DOHH2 (cell line): ENCODE data around the gene TMEM243.
A peak's percentile ranks its signal among the peaks of the same experiment; 100 is the strongest.

ENCODE experiments used
- H3F3A ChIP-seq: fragments of 200-600 bp; sonication (generic), shearing (Covaris generic); 2 replicates; pipeline ENCODE4 v1.6.0; 2016; ENCODE audit warnings: antibody characterized with exemption, mild to moderate bottlenecking; ENCODE audit not compliant: control insufficient read depth, insufficient read depth
- H3K27ac ChIP-seq: fragments of 200-600 bp; sonication (generic); 2 replicates; pipeline ENCODE4 v1.5.1; 2014; ENCODE audit warnings: low read depth, mild to moderate bottlenecking, low read length, moderate library complexity
- H3K27me3 ChIP-seq: fragments of 200-600 bp; sonication (generic); 2 replicates; pipeline ENCODE4 v1.6.1; 2014; ENCODE audit warnings: mild to moderate bottlenecking, low read length, mixed read lengths; ENCODE audit not compliant: control insufficient read depth
- H3K36me3 ChIP-seq: fragments of 200-600 bp; sonication (generic); 2 replicates; pipeline ENCODE4 v1.6.1; 2014; ENCODE audit warnings: mild to moderate bottlenecking, low read length, moderate library complexity, mixed read lengths; ENCODE audit not compliant: control insufficient read depth
- H3K4me1 ChIP-seq: fragments of 200-600 bp; sonication (generic); 2 replicates; pipeline ENCODE4 v1.6.1; 2014; ENCODE audit warnings: mild to moderate bottlenecking, low read length, mixed read lengths; ENCODE audit not compliant: control insufficient read depth
- H3K4me2 ChIP-seq: fragments of 200-600 bp; sonication (generic); 2 replicates; pipeline ENCODE4 v1.6.0; 2014; ENCODE audit warnings: mild to moderate bottlenecking, low read length, moderate library complexity
- H3K4me3 ChIP-seq: fragments of 200-600 bp; sonication (generic); 2 replicates; pipeline ENCODE4 v1.5.1; 2014; ENCODE audit warnings: mild to moderate bottlenecking, low read length, mixed read lengths
- H3K79me2 ChIP-seq: fragments of 200-600 bp; sonication (generic); 2 replicates; pipeline ENCODE4 v1.6.1; 2014; ENCODE audit warnings: mild to moderate bottlenecking, low read length, mixed read lengths; ENCODE audit not compliant: control insufficient read depth
- H3K9me2 ChIP-seq: fragments of 200-600 bp; sonication (generic); replicated peaks from 2 replicates; pipeline ENCODE4 v1.6.1; 2014; ENCODE audit warnings: mild to moderate bottlenecking, low read length, mixed read lengths; ENCODE audit not compliant: control insufficient read depth
- H3K9me3 ChIP-seq: fragments of 200-600 bp; sonication (generic); 2 replicates; pipeline ENCODE4 v1.6.1; 2014; ENCODE audit warnings: antibody characterized with exemption, low read length, mixed read lengths; ENCODE audit not compliant: control insufficient read depth, insufficient read depth
- H4K20me1 ChIP-seq: fragments of 200-600 bp; sonication (generic); 2 replicates; pipeline ENCODE4 v1.6.0; 2014; ENCODE audit warnings: low read depth, mild to moderate bottlenecking, antibody characterized with exemption, low read length, moderate library complexity; ENCODE audit not compliant: control insufficient read depth, insufficient read depth
- EZH2phosphoT487 ChIP-seq: fragments of 200-600 bp; sonication (generic); IDR thresholded peaks from 2 replicates; pipeline ENCODE4 v1.6.1; 2017; ENCODE audit warnings: borderline replicate concordance, mild to moderate bottlenecking, antibody characterized with exemption, low read length, moderate library complexity, mixed read lengths
- TF ChIP-seq, protein P1 (sequence below): fragments of 200-600 bp; sonication (generic); IDR thresholded peaks from one replicate; pipeline ENCODE4 v1.5.1; 2014; ENCODE audit warnings: antibody characterized with exemption, mild to moderate bottlenecking, low read depth, low read length; ENCODE audit not compliant: poor library complexity, severe bottlenecking

The TMEM243 gene

DNA sequence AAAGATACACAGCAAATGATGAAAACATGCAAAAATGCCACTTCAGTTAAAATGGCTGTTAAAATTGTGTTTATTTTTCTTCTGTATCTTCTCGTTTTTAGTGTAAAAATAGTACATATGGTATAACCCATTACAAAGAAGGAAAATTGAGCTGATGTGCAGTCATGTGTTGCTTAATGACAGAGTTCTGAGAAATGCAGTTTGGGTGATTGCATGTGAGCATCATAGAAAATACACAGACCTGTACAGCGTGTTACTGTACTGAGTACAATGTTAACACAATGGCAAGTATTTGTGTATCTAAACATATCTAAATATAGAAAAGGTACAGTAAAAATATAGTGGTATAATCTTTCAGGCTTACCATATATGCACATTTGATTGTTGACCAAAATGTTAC lies 60.0 kb downstream of the TMEM243 start:
- TF ChIP-seq, protein P1, sequence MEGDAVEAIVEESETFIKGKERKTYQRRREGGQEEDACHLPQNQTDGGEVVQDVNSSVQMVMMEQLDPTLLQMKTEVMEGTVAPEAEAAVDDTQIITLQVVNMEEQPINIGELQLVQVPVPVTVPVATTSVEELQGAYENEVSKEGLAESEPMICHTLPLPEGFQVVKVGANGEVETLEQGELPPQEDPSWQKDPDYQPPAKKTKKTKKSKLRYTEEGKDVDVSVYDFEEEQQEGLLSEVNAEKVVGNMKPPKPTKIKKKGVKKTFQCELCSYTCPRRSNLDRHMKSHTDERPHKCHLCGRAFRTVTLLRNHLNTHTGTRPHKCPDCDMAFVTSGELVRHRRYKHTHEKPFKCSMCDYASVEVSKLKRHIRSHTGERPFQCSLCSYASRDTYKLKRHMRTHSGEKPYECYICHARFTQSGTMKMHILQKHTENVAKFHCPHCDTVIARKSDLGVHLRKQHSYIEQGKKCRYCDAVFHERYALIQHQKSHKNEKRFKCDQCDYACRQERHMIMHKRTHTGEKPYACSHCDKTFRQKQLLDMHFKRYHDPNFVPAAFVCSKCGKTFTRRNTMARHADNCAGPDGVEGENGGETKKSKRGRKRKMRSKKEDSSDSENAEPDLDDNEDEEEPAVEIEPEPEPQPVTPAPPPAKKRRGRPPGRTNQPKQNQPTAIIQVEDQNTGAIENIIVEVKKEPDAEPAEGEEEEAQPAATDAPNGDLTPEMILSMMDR: no peak
- no peak for TF ChIP-seq EZH2phosphoT487
- Histone ChIP-seq H3K79me2 (peaks cover 88% of the 10 kb centered on the region), H3K36me3 (peaks cover 94% of the 10 kb centered on the region), H4K20me1 (peaks cover 46% of the 10 kb centered on the region), H3K4me2 (0 out of 2 replicates have a peak overlapping the region, but pooled peaks have one; percentile 63), H3K27ac (no peak overlapping the region), H3K27me3 (no peaks in the 10 kb centered on the region), H3K4me3 (no peak overlapping the region), H3K9me3 (no peaks in the 10 kb centered on the region), H3K9me2 (no peaks in the 10 kb centered on the region), H3K4me1 (peaks cover 53% of the 10 kb centered on the region), H3F3A (peaks cover 21% of the 10 kb centered on the region)

DNA sequence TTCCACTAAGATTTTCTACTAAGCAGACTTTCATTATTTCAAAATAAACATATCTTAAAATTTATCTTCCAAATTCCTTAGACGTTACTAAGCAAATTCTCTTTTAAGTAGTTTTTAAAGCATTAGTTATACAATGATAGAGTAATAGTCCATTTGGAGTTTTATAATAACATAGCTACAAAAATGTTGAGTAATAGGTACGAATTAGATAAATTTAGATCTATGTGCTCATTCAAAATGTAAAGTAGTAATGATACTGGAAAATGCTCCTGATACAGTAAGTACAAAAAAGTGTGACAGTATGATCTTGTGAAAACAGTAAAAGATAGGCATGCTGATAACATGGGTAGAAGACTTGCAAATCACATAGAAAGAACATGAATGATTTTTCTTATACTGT lies 62.8 kb downstream of the TMEM243 start:
- H3K9me2 ChIP-seq: no peaks in the 10 kb centered on the region
- peak overlapping the region; percentile 84 for H3K4me3 ChIP-seq
- no peaks in the 10 kb centered on the region for H3K9me3 ChIP-seq
- peak overlapping the region; percentile 84 for H3K27ac ChIP-seq
- peaks cover 99% of the 10 kb centered on the region for H3K79me2 ChIP-seq
- peaks cover 55% of the 10 kb centered on the region for H4K20me1 ChIP-seq
- no peaks in the 10 kb centered on the region for H3K27me3 ChIP-seq
- peak overlapping the region; percentile 63 for H3K4me2 ChIP-seq
- H3K36me3 ChIP-seq: peaks cover 88% of the 10 kb centered on the region
- TF ChIP-seq, protein P1: no peak
- TF ChIP-seq EZH2phosphoT487: no peak
- H3F3A ChIP-seq: peaks cover 28% of the 10 kb centered on the region
- H3K4me1 ChIP-seq: peaks cover 60% of the 10 kb centered on the region

DNA sequence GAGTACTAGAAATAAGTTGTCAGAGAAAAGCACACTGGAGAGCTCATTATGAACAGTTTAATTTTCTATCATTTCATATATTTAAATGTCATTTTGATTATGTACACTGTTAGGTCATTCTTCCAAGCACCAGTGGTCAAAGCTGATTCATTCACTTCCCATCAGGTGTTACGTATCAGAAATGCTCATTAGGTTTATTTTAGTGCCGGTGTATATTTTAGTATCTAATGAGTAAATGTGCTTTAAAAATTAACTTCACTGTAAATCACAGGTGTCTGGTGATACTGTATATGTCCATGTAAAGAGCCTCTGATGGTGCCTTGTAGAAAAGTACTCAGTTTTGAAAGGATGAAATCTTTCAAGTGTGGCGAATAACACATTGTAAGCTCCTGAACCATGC lies 63.7 kb downstream of the TMEM243 start:
- no peaks in the 10 kb centered on the region for H3K27me3 ChIP-seq
- no peaks in the 10 kb centered on the region for H3K9me3 ChIP-seq
- H3K27ac ChIP-seq: peak overlapping the region; percentile 84
- H3F3A ChIP-seq: peaks cover 28% of the 10 kb centered on the region
- peaks cover 67% of the 10 kb centered on the region for H3K4me1 ChIP-seq
- H3K36me3 ChIP-seq: peaks cover 80% of the 10 kb centered on the region
- H3K4me2 ChIP-seq: peak overlapping the region; percentile 63
- H4K20me1 ChIP-seq: peaks cover 55% of the 10 kb centered on the region
- peak overlapping the region; percentile 84 for H3K4me3 ChIP-seq
- peaks cover 97% of the 10 kb centered on the region for H3K79me2 ChIP-seq
- H3K9me2 ChIP-seq: no peaks in the 10 kb centered on the region
- no peak for TF ChIP-seq EZH2phosphoT487
- TF ChIP-seq, protein P1: no peak

DNA sequence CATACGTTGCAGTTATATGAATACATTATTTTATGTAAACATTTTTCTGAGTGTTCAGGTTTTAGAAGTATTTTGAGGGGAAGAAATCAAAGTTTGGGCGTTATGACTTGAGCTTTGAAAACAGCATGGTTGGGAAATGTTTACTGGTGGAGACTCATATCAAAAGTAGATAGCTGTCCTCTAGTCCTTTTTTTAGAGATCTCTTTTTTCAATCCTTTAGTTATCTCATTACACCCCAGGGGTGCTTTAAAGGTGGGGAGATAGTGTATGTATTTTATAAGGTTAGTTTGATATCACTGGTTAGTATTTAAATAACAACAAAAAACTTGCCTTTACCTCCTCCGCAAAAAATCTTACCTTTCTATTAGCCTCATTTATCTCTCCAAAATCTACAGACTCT lies 65.0 kb downstream of the TMEM243 start:
- Histone ChIP-seq H3K4me2 (peak overlapping the region; percentile 63), H3K9me3 (no peaks in the 10 kb centered on the region), H3F3A (peaks cover 33% of the 10 kb centered on the region), H3K36me3 (peaks cover 70% of the 10 kb centered on the region), H3K27ac (peak overlapping the region; percentile 84), H3K27me3 (no peaks in the 10 kb centered on the region), H4K20me1 (peaks cover 51% of the 10 kb centered on the region), H3K4me1 (peaks cover 68% of the 10 kb centered on the region), H3K79me2 (peaks cover 85% of the 10 kb centered on the region), H3K9me2 (no peaks in the 10 kb centered on the region), H3K4me3 (peak overlapping the region; percentile 84)
- TF ChIP-seq EZH2phosphoT487: no peak
- TF ChIP-seq, protein P1: no peak
